Loucy (cell line): ENCODE results near the gene RAB38.
A peak's percentile ranks its signal among the peaks of the same experiment; 100 is the strongest.

Experiments used
- H2AFZ ChIP-seq: fragments of 200-600 bp; sonication (generic); 2 replicates; pipeline ENCODE4 v1.6.0; 2016; ENCODE audit warnings: antibody characterized with exemption, mild to moderate bottlenecking, low read length, moderate library complexity
- H3F3A ChIP-seq: fragments of 200-600 bp; 2 replicates; pipeline ENCODE4 v1.6.0; 2016; ENCODE audit warnings: antibody characterized with exemption, low read depth, mild to moderate bottlenecking
- H3K27me3 ChIP-seq: fragments of 200-600 bp; sonication (generic); 2 replicates; pipeline ENCODE4 v1.6.1; 2014; ENCODE audit warnings: low read length, mild to moderate bottlenecking; ENCODE audit not compliant: insufficient read depth, poor library complexity, severe bottlenecking
- H3K36me3 ChIP-seq: fragments of 200-600 bp; sonication (generic); 2 replicates; pipeline ENCODE4 v1.6.1; 2016; ENCODE audit warnings: low read length; ENCODE audit not compliant: insufficient read depth
- H3K4me1 ChIP-seq: fragments of 200-600 bp; sonication (generic); 2 replicates; pipeline ENCODE4 v1.5.1; 2014; ENCODE audit warnings: low read length, mild to moderate bottlenecking; ENCODE audit not compliant: insufficient read depth, poor library complexity, severe bottlenecking
- H3K4me2 ChIP-seq: fragments of 200-600 bp; sonication (generic); 2 replicates; pipeline ENCODE4 v1.6.0; 2014; ENCODE audit warnings: antibody characterized with exemption, low read length, low read depth, mild to moderate bottlenecking; ENCODE audit not compliant: poor library complexity, severe bottlenecking
- H3K4me3 ChIP-seq: fragments of 200-600 bp; sonication (generic); 2 replicates; pipeline ENCODE4 v1.5.1; 2014; ENCODE audit warnings: low read length, mild to moderate bottlenecking, mixed read lengths; ENCODE audit not compliant: poor library complexity, severe bottlenecking
- H3K79me2 ChIP-seq: fragments of 200-600 bp; sonication (generic); 2 replicates; pipeline ENCODE4 v1.6.1; 2014; ENCODE audit warnings: low read length; ENCODE audit not compliant: insufficient read depth
- H3K9ac ChIP-seq: fragments of 200-600 bp; sonication (generic); 2 replicates; pipeline ENCODE4 v1.6.0; 2014; ENCODE audit warnings: mild to moderate bottlenecking, low read depth, low read length, moderate library complexity; ENCODE audit not compliant: poor library complexity, severe bottlenecking
- H3K9me2 ChIP-seq: fragments of 200-600 bp; sonication (generic); replicated peaks from 2 replicates; pipeline ENCODE4 v1.6.1; 2016; ENCODE audit warnings: low read depth, low read length, mixed read lengths
- H3K9me3 ChIP-seq: fragments of 200-600 bp; sonication (generic); 2 replicates; pipeline ENCODE4 v1.6.1; 2014; ENCODE audit warnings: mild to moderate bottlenecking, antibody characterized with exemption, low read length, low read depth; ENCODE audit not compliant: insufficient read depth
- H4K20me1 ChIP-seq: fragments of 200-600 bp; sonication (generic); 2 replicates; pipeline ENCODE4 v1.6.0; 2014; ENCODE audit warnings: antibody characterized with exemption, low read length, mild to moderate bottlenecking; ENCODE audit not compliant: insufficient read depth, poor library complexity, severe bottlenecking
- EZH2phosphoT487 ChIP-seq: fragments of 200-600 bp; IDR thresholded peaks from 2 replicates; pipeline ENCODE4 v1.6.1; 2018; ENCODE audit warnings: antibody characterized with exemption, mild to moderate bottlenecking, moderate library complexity, borderline replicate concordance
- TF ChIP-seq, protein P1 (sequence below): fragments of 200-600 bp; sonication (generic); conservative IDR thresholded peaks from 2 replicates; pipeline ENCODE4 v1.5.1; 2014; ENCODE audit warnings: mild to moderate bottlenecking, antibody characterized with exemption, low read length

Gene RAB38

DNA sequence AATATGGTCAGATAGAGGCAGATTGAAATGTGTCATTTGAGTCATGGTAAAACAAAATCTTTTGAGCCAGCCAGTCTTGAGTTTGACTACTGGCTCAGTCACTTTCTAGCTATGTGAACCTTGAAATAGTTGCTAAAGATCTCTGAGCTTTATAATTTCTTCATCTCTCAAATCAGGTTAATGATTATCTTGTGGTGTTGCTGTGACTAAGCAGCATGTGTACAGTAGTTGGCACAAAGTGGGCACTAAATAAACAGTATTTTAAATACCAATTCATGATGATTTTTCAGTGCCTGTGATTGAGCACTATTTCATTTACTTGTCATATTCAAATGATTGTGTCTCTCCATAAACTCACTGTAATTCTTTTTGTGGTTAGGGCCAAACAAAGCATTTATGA, 70.8 kb downstream of the RAB38 start:
- H3K27me3 ChIP-seq: no peaks in the 10 kb centered on the region
- no peaks in the 10 kb centered on the region for H3K9me2 ChIP-seq
- no peaks in the 10 kb centered on the region for H3F3A ChIP-seq
- H2AFZ ChIP-seq: no peak overlapping the region
- H3K4me3 ChIP-seq: no peak overlapping the region
- no peaks in the 10 kb centered on the region for H3K9me3 ChIP-seq
- H3K9ac ChIP-seq: no peak overlapping the region
- no peaks in the 10 kb centered on the region for H3K79me2 ChIP-seq
- no peak for TF ChIP-seq EZH2phosphoT487
- TF ChIP-seq, protein P1, sequence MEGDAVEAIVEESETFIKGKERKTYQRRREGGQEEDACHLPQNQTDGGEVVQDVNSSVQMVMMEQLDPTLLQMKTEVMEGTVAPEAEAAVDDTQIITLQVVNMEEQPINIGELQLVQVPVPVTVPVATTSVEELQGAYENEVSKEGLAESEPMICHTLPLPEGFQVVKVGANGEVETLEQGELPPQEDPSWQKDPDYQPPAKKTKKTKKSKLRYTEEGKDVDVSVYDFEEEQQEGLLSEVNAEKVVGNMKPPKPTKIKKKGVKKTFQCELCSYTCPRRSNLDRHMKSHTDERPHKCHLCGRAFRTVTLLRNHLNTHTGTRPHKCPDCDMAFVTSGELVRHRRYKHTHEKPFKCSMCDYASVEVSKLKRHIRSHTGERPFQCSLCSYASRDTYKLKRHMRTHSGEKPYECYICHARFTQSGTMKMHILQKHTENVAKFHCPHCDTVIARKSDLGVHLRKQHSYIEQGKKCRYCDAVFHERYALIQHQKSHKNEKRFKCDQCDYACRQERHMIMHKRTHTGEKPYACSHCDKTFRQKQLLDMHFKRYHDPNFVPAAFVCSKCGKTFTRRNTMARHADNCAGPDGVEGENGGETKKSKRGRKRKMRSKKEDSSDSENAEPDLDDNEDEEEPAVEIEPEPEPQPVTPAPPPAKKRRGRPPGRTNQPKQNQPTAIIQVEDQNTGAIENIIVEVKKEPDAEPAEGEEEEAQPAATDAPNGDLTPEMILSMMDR: no peak
- no peaks in the 10 kb centered on the region for H4K20me1 ChIP-seq
- no peak overlapping the region for H3K4me2 ChIP-seq
- no peaks in the 10 kb centered on the region for H3K4me1 ChIP-seq
- no peaks in the 10 kb centered on the region for H3K36me3 ChIP-seq

DNA sequence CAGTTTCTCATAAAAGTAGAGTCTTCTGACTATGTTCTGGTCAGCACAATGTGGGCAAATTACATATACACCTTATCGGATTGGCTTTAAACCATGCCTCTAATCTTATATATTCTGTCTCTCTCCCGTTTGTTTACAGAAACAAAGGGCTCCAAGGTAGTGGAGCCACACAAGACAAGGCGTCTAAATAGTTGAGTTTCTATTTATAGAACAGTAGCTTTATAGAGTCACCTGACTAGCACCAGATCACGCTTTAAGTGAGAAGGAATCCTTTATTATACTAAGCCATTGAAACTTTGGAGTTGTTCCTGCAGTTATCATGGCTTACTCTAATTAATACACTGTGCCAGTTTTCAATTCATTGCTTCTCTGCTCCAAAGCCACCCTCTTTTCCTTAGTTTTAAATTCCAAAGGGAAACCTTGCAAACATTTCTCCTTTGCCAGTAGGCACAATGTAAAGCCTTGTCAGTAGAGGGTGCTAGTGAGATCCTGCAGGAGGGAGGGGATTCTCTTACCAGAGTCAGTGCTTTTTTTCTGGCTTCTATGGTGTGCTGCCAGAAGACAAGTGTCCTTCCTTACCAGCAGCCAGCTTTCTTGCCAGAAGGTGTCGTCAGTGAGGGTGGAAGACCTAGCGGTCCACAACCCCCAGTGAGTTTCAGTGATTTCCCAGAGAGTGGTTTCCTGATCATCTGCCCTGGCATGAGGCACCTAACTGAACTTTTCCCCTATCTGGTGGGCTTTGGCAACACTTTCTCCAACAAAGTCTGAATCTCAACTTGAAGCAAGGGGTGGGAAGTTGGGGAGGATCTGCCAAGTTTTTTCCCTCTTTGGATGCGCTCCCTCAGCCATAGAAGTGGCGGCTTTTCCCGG, 71.7 kb downstream of the RAB38 start:
- H2AFZ ChIP-seq: no peak overlapping the region
- TF ChIP-seq EZH2phosphoT487: no peak
- TF ChIP-seq, protein P1: peak; percentile 98
- no peaks in the 10 kb centered on the region for H3K27me3 ChIP-seq
- H3K79me2 ChIP-seq: no peaks in the 10 kb centered on the region
- no peak overlapping the region for H3K4me3 ChIP-seq
- H3K4me2 ChIP-seq: no peak overlapping the region
- no peak overlapping the region for H3K9ac ChIP-seq
- H3K36me3 ChIP-seq: no peaks in the 10 kb centered on the region
- no peaks in the 10 kb centered on the region for H3K9me2 ChIP-seq
- no peaks in the 10 kb centered on the region for H3K9me3 ChIP-seq
- H4K20me1 ChIP-seq: no peaks in the 10 kb centered on the region
- H3K4me1 ChIP-seq: no peaks in the 10 kb centered on the region
- H3F3A ChIP-seq: no peaks in the 10 kb centered on the region

DNA sequence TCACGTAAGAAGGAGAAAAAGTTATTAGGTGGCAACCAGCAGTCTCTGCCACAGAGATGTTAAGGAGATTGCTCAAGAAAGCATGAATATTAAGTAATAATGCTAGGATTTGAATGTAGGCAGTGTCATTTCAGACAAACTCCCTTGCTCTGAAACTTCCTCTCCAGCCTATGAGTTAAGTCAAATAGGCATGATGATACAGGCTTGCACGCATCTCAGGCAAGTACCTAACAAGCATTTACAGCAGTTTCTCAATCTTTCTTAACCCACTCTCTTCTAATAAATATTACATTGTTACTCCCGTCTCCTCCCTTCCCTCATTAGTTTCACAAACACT, 72.7 kb downstream of the RAB38 start:
- no peak for TF ChIP-seq EZH2phosphoT487
- Histone ChIP-seq H3K4me1 (no peaks in the 10 kb centered on the region), H3K9me2 (no peaks in the 10 kb centered on the region), H3F3A (no peaks in the 10 kb centered on the region), H2AFZ (no peak overlapping the region), H3K36me3 (no peaks in the 10 kb centered on the region), H3K4me3 (no peak overlapping the region), H3K9ac (no peak overlapping the region), H4K20me1 (no peaks in the 10 kb centered on the region), H3K4me2 (no peak overlapping the region), H3K9me3 (no peaks in the 10 kb centered on the region), H3K27me3 (no peaks in the 10 kb centered on the region), H3K79me2 (no peaks in the 10 kb centered on the region)
